A549 treated with Hydrocortisone at 1 μM for 4 hours (cell line): Measurements from ENCODE around the gene UTRN. TPM values are rescaled to one million over a fixed set of nuclear protein-coding genes. Genes with fewer than 3 reads are reported as not detected.

Source experiments
- total RNA-seq: library from RNA; stranded (reverse); fragments of 200-300 nt; extraction: Qiagen RNA extraction; gene quantifications from 5 replicates; pipeline ENCODE4 v1.2.3, GENCODE V29; 2022

Gene UTRN
- 3.9 to 12.8 TPM (median 8.6 TPM) in 5 replicates for total RNA-seq

DNA sequence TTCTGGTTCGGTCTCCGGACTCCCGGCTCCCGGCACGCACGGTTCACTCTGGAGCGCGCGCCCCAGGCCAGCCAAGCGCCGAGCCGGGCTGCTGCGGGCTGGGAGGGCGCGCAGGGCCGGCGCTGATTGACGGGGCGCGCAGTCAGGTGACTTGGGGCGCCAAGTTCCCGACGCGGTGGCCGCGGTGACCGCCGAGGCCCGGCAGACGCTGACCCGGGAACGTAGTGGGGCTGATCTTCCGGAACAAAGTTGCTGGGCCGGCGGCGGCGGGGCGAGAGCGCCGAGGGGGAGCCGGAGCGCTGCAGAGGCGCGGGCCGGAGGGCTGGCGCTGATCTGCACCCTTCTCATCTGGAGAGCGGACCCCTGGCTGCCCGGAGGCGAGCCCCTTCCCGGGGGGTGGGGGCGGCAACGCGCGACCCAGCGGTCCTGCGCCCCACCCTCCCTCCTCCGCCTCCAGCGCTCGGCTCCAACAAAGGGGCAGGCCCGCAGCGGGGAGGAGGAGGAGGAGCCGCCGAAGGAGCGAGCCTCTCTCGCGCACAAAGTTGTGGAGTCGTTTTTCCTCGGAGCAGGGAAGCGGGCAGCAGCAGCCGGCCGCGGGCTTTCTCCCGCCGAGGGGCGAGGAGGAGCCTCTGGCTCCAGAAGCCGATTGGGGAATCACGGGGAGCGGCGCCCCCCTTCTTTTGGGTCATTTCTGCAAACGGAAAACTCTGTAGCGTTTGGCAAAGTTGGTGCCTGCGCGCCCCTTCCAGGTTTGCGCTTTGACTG, at the start of gene UTRN:
Gene UTRN (plus strand): TSS at position 553 of the 765 bp plus-strand sequence. CDS start 6,494 bp downstream, outside the sequence.

Other genes starting within 250 kb of the UTRN start
- 165 to 225 TPM (median 212 TPM) in 5 replicates for gene SF3B5, start 189.8 kb upstream of the UTRN start, total RNA-seq
- gene STX11, start 134.8 kb upstream of the UTRN start, total RNA-seq = 1.9 to 2.7 TPM (median 2.2 TPM) in 5 replicates